H9 (cell line): ENCODE data around the gene IGSF9B. TPM values are rescaled to one million over a fixed set of nuclear protein-coding genes. Genes with fewer than 3 reads are reported as not detected.

ENCODE experiments used
- DNase-seq: peaks from one replicate; pipeline ENCODE4 v3.0.0-alpha.2; 2017
- H2AFZ ChIP-seq: one replicate; pipeline ENCODE4 v1.6.1; 2013; ENCODE audit warnings: mild to moderate bottlenecking, low read length, control low read depth, moderate library complexity
- H2AK5ac ChIP-seq: 2 replicates; pipeline ENCODE4 v1.6.1; 2013; ENCODE audit warnings: low read length, control low read depth, mixed read lengths; ENCODE audit not compliant: insufficient read length
- H2BK120ac ChIP-seq: one replicate; pipeline ENCODE4 v1.6.1; 2013; ENCODE audit warnings: low read depth, mild to moderate bottlenecking, low read length, control low read depth, inconsistent platforms; ENCODE audit not compliant: poor library complexity, severe bottlenecking
- H2BK12ac ChIP-seq: 2 replicates; pipeline ENCODE4 v1.6.1; 2013; ENCODE audit warnings: low read length, control low read depth, mixed read lengths, low read depth; ENCODE audit not compliant: insufficient read length
- H2BK15ac ChIP-seq: 2 replicates; pipeline ENCODE4 v1.6.1; 2013; ENCODE audit warnings: low read depth, low read length, control low read depth
- H2BK20ac ChIP-seq: one replicate; pipeline ENCODE4 v1.6.1; 2013; ENCODE audit warnings: low read depth, mild to moderate bottlenecking, low read length, control low read depth, inconsistent platforms; ENCODE audit not compliant: poor library complexity, severe bottlenecking
- H2BK5ac ChIP-seq: 2 replicates; pipeline ENCODE4 v1.6.1; 2013; ENCODE audit warnings: low read length, control low read depth, mixed read lengths; ENCODE audit not compliant: insufficient read length
- H3K14ac ChIP-seq: 2 replicates; pipeline ENCODE4 v1.6.1; 2013; ENCODE audit warnings: low read length, control low read depth; ENCODE audit not compliant: insufficient read depth
- H3K18ac ChIP-seq: 2 replicates; pipeline ENCODE4 v1.6.1; 2013; ENCODE audit warnings: low read depth, mild to moderate bottlenecking, mixed read lengths, low read length, control low read depth; ENCODE audit not compliant: insufficient read length
- H3K23ac ChIP-seq: 2 replicates; pipeline ENCODE4 v1.6.1; 2013; ENCODE audit warnings: low read length, control low read depth, mixed read lengths, low read depth; ENCODE audit not compliant: insufficient read length
- H3K23me2 ChIP-seq: 2 replicates; pipeline ENCODE4 v1.6.1; 2013; ENCODE audit warnings: low read depth, mild to moderate bottlenecking, mixed read lengths, low read length, control low read depth; ENCODE audit not compliant: insufficient read length, poor library complexity, severe bottlenecking
- H3K27ac ChIP-seq: 2 replicates; pipeline ENCODE4 v1.5.1; 2013; ENCODE audit warnings: low read length, control low read depth, mixed read lengths, low read depth; ENCODE audit not compliant: insufficient read length
- H3K27me3 ChIP-seq: 2 replicates; pipeline ENCODE4 v1.6.1; 2013; ENCODE audit warnings: low read length, control low read depth, inconsistent platforms; ENCODE audit not compliant: insufficient read depth
- H3K4ac ChIP-seq: 2 replicates; pipeline ENCODE4 v1.6.1; 2013; ENCODE audit warnings: low read depth, mild to moderate bottlenecking, control low read depth, inconsistent platforms, low read length, moderate library complexity
- H3K4me1 ChIP-seq: 2 replicates; pipeline ENCODE4 v1.6.1; 2013; ENCODE audit warnings: low read length, control low read depth, inconsistent platforms; ENCODE audit not compliant: insufficient read depth
- H3K4me2 ChIP-seq: 2 replicates; pipeline ENCODE4 v1.6.1; 2013; ENCODE audit warnings: low read length, control low read depth, mixed read lengths; ENCODE audit not compliant: insufficient read length, insufficient read depth
- H3K56ac ChIP-seq: 2 replicates; pipeline ENCODE4 v1.6.1; 2013; ENCODE audit warnings: low read depth, mild to moderate bottlenecking, mixed read lengths, low read length, control low read depth; ENCODE audit not compliant: insufficient read length
- H3K79me1 ChIP-seq: 2 replicates; pipeline ENCODE4 v1.6.1; 2013; ENCODE audit warnings: low read depth, mild to moderate bottlenecking, moderate library complexity, low read length, control low read depth, inconsistent platforms; ENCODE audit not compliant: insufficient read depth, poor library complexity, severe bottlenecking
- H3K79me2 ChIP-seq: 2 replicates; pipeline ENCODE4 v1.6.1; 2013; ENCODE audit warnings: low read length, control low read depth, inconsistent platforms; ENCODE audit not compliant: insufficient read depth
- H3K9ac ChIP-seq: 2 replicates; pipeline ENCODE4 v1.6.1; 2013; ENCODE audit warnings: low read length, control low read depth, mixed read lengths; ENCODE audit not compliant: insufficient read length; ENCODE audit errors: extremely low read depth
- H3K9me3 ChIP-seq: one replicate; pipeline ENCODE4 v1.6.1; 2013; ENCODE audit warnings: low read depth, low read length, inconsistent platforms; ENCODE audit not compliant: control insufficient read depth
- H3T11ph ChIP-seq: one replicate; pipeline ENCODE4 v1.6.1; 2013; ENCODE audit warnings: mild to moderate bottlenecking, low read length, control low read depth, inconsistent platforms
- H4K20me1 ChIP-seq: one replicate; pipeline ENCODE4 v1.6.1; 2013; ENCODE audit not compliant: control insufficient read depth, insufficient read length, insufficient read depth
- H4K5ac ChIP-seq: 2 replicates; pipeline ENCODE4 v1.6.1; 2013; ENCODE audit warnings: low read depth, mild to moderate bottlenecking, mixed read lengths, low read length, control low read depth; ENCODE audit not compliant: insufficient read length
- H4K8ac ChIP-seq: replicated peaks from 2 replicates; pipeline ENCODE4 v1.6.1; 2013; ENCODE audit warnings: low read length, control low read depth, mixed read lengths, low read depth; ENCODE audit not compliant: insufficient read length
- H4K91ac ChIP-seq: 2 replicates; pipeline ENCODE4 v1.6.1; 2013; ENCODE audit warnings: low read depth, mild to moderate bottlenecking, moderate library complexity, mixed read lengths, low read length, control low read depth; ENCODE audit not compliant: insufficient read length
- H3K27ac Mint-ChIP-seq, 3 experiments: 2 replicates in 2 of 3; 3 replicates in 1 of 3; pipeline ENCODE4 v1.8.0; 2020 to 2021; ENCODE audit warnings: mixed read lengths in 3 of 3, mild to moderate bottlenecking in 1 of 3, moderate library complexity in 1 of 3
- H3K27me3 Mint-ChIP-seq: 2 replicates; pipeline ENCODE4 v1.8.0; 2021; ENCODE audit warnings: low read depth, mild to moderate bottlenecking, moderate library complexity, mixed read lengths
- H3K36me3 Mint-ChIP-seq, 3 experiments: 2 replicates in 2 of 3; 3 replicates in 1 of 3; pipeline ENCODE4 v1.8.0; 2020 to 2021; ENCODE audit warnings: low read depth in 3 of 3, mixed read lengths in 3 of 3; ENCODE audit not compliant: insufficient read depth in 1 of 3
- H3K4me1 Mint-ChIP-seq, 2 experiments: 2 replicates each; pipeline ENCODE4 v1.8.0; 2020; ENCODE audit warnings: mixed read lengths in 2 of 2
- H3K4me3 Mint-ChIP-seq, 2 experiments: 2 replicates in 1 of 2; 3 replicates in 1 of 2; pipeline ENCODE4 v1.8.0; 2020 to 2021; ENCODE audit warnings: mild to moderate bottlenecking in 2 of 2, mixed read lengths in 2 of 2, moderate library complexity in 1 of 2
- H3K9me3 Mint-ChIP-seq, 2 experiments: 2 replicates in 1 of 2; 3 replicates in 1 of 2; pipeline ENCODE4 v1.8.0; 2020; ENCODE audit warnings: mild to moderate bottlenecking in 2 of 2, mixed read lengths in 2 of 2, moderate library complexity in 1 of 2
- CTCF ChIP-seq: fragments of 200-600 bp; sonication (generic); conservative IDR thresholded peaks from 3 replicates; pipeline ENCODE4 v1.8.0; 2021; ENCODE audit warnings: antibody characterized with exemption, mild to moderate bottlenecking
- WGBS: extraction: QIAGEN DNeasy Blood & Tissue Kit; methylation state at CpG from one replicate; pipeline ENCODE4 v1.1.7; 2013; ENCODE audit warnings: missing lambda C conversion rate, low lambda C conversion rate, mixed read lengths; ENCODE audit not compliant: insufficient read length; ENCODE audit errors: extremely low coverage; 5-methylcytosine and 5-hydroxymethylcytosine counted together
- total RNA-seq: library from RNA; stranded (reverse); gene quantifications from 2 replicates; pipeline ENCODE4 v1.2.1, GENCODE V29; 2021

IGSF9B gene
- total RNA-seq, 1 experiment from 2014 or later = 25.7 TPM

DNA sequence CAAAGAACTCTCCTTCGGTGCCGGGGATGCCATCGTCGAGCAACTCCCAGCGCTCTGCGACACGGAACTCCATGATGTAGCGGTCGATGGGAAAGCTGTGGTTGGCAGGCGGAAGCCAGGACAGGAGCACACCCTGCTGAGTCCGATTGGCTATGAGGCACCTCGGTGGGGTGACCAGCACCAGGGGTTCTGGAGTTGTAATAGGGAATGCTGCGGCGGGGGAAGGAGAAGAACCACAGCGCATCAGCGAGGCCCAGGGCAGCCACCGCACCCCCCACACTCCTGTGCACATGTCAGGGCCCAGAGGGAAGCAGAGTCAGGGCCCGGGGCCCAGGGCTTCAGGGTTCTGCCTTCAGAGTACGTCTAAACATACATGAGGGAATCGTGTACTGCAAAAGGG is 31.0 kb downstream of the IGSF9B start:
- no CpG with 5 or more reads among the region's 20 CpGs for WGBS
- Histone ChIP-seq H3T11ph (no peak overlapping the region), H2AFZ (no peak overlapping the region), H3K27ac (no peak overlapping the region), H2BK120ac (no peak overlapping the region), H4K5ac (no peak overlapping the region), H4K20me1 (no peaks in the 10 kb centered on the region), H2BK20ac (no peak overlapping the region), H4K8ac (no peak overlapping the region), H3K4ac (no peak overlapping the region), H3K79me2 (no peaks in the 10 kb centered on the region), H2BK5ac (no peak overlapping the region), H3K27me3 (no peaks in the 10 kb centered on the region), H3K56ac (no peak overlapping the region), H3K14ac (no peak overlapping the region), H3K79me1 (no peaks in the 10 kb centered on the region), H4K91ac (no peak overlapping the region), H3K23ac (no peak overlapping the region), H2BK12ac (no peak overlapping the region), H3K9me3 (no peaks in the 10 kb centered on the region), H3K9ac (no peak overlapping the region), H3K23me2 (no peaks in the 10 kb centered on the region), H3K4me2 (no peak overlapping the region), H2BK15ac (no peak overlapping the region), H3K18ac (no peak overlapping the region), H3K4me1 (no peaks in the 10 kb centered on the region), H2AK5ac (no peak overlapping the region)
- no peaks in the 10 kb centered on the region for H3K27me3 Mint-ChIP-seq
- H3K9me3 Mint-ChIP-seq = no peaks in the 10 kb centered on the region
- no peak for DNase-seq
- H3K36me3 Mint-ChIP-seq = peaks cover 40 to 65% (median 63%) of the 10 kb centered on the region in 3 experiments; a peak in 6 of 7 replicates
- no peak overlapping the region; a peak in 1 of 7 replicates for H3K27ac Mint-ChIP-seq
- peaks cover 10 to 11% of the 10 kb centered on the region in 2 experiments for H3K4me1 Mint-ChIP-seq
- H3K4me3 Mint-ChIP-seq = no peak overlapping the region
- TF ChIP-seq CTCF = no peak
